Sigmoid colon (tissue), 4 donors: Measurements from ENCODE around the gene SNX5.

Experiments used
- CTCF ChIP-seq, 4 experiments: fragments of 450-650 bp in 3 of 4; fragments of 200-600 bp in 1 of 4; IDR thresholded peaks; one replicate each; pipeline ENCODE4 v1.5.1; 2016 to 2019; ENCODE audit warnings: antibody characterized with exemption in 4 of 4, mild to moderate bottlenecking in 3 of 4, moderate library complexity in 2 of 4
- EP300 ChIP-seq, 4 donors: sonication (generic); formaldehyde crosslinking; IDR thresholded peaks; one replicate each; pipeline ENCODE4 v1.6.1; 2017; ENCODE audit warnings: antibody characterized with exemption in 4 of 4
- POLR2A ChIP-seq, 2 donors: fragments of 450-650 bp; IDR thresholded peaks; one replicate each; pipeline ENCODE4 v1.6.1; 2016; ENCODE audit warnings: antibody characterized with exemption in 2 of 2, mild to moderate bottlenecking in 2 of 2, moderate library complexity in 2 of 2
- POLR2AphosphoS5 ChIP-seq, 4 donors: sonication (generic); formaldehyde crosslinking; IDR thresholded peaks; one replicate each; pipeline ENCODE4 v1.6.1; 2017; ENCODE audit warnings: antibody characterized with exemption in 4 of 4

- TF ChIP-seq CTCF (IDR thresholded peaks at IDR 0.05), result no peak
- TF ChIP-seq POLR2A (IDR thresholded peaks at IDR 0.05), result no peak
- TF ChIP-seq POLR2AphosphoS5 (IDR thresholded peaks at IDR 0.05), result no peak
- no peak for TF ChIP-seq EP300 (IDR thresholded peaks at IDR 0.05)
Observed at GRCh38 chr20:17932396-17932795, 36.2 kb downstream of the SNX5 start.
